Trophoblast cell (in vitro differentiated cells and primary cell): ENCODE results near the gene ERI2.
A peak's percentile ranks its signal among the peaks of the same experiment; 100 is the strongest.
"Not testable (repeated sequence)": the region's sequence is repeated elsewhere in the genome, so short reads cannot be mapped to it uniquely, and the experiment has no call there.

ENCODE experiments used
- DNase-seq, 2 donors: peaks; one replicate each; pipeline ENCODE4 v3.0.0-alpha.2; 2016
- H2AFZ ChIP-seq: 2 replicates; pipeline ENCODE4 v1.6.1; 2013; ENCODE audit warnings: low read length, moderate library complexity, mild to moderate bottlenecking; ENCODE audit not compliant: insufficient read depth, poor library complexity
- H2AK5ac ChIP-seq: 2 replicates; pipeline ENCODE4 v1.6.1; 2013; ENCODE audit warnings: mild to moderate bottlenecking, low read length
- H2BK120ac ChIP-seq: 2 replicates; pipeline ENCODE4 v1.6.1; 2013; ENCODE audit warnings: low read length, mild to moderate bottlenecking, moderate library complexity; ENCODE audit not compliant: insufficient read depth, poor library complexity
- H2BK12ac ChIP-seq: 2 replicates; pipeline ENCODE4 v1.6.1; 2013; ENCODE audit warnings: mild to moderate bottlenecking, low read length, moderate library complexity
- H2BK5ac ChIP-seq: 2 replicates; pipeline ENCODE4 v1.6.1; 2013; ENCODE audit warnings: low read length, low read depth, moderate library complexity, mild to moderate bottlenecking; ENCODE audit not compliant: poor library complexity
- H3K14ac ChIP-seq: 2 replicates; pipeline ENCODE4 v1.6.1; 2013; ENCODE audit warnings: mild to moderate bottlenecking, low read length
- H3K18ac ChIP-seq: 2 replicates; pipeline ENCODE4 v1.6.1; 2013; ENCODE audit warnings: mild to moderate bottlenecking, low read length
- H3K23ac ChIP-seq: 2 replicates; pipeline ENCODE4 v1.6.1; 2013; ENCODE audit warnings: low read length
- H3K27ac ChIP-seq: 2 replicates; pipeline ENCODE4 v1.5.1; 2013; ENCODE audit warnings: low read depth, mild to moderate bottlenecking, inconsistent platforms, low read length, moderate library complexity
- H3K27me3 ChIP-seq: 2 replicates; pipeline ENCODE4 v1.6.1; 2013; ENCODE audit warnings: inconsistent platforms, mild to moderate bottlenecking, low read length, moderate library complexity; ENCODE audit not compliant: insufficient read depth
- H3K36me3 ChIP-seq, 2 experiments: 1 replicate in 1 of 2; 2 replicates in 1 of 2; pipeline ENCODE4 v1.6.1; 2013; ENCODE audit warnings: low read length in 2 of 2, mild to moderate bottlenecking in 2 of 2, moderate library complexity in 1 of 2; ENCODE audit not compliant: insufficient read depth in 2 of 2, control insufficient read depth in 1 of 2
- H3K4ac ChIP-seq: 2 replicates; pipeline ENCODE4 v1.6.1; 2013; ENCODE audit warnings: low read depth, mild to moderate bottlenecking, low read length, moderate library complexity
- H3K4me1 ChIP-seq, 2 experiments: 1 replicate in 1 of 2; 2 replicates in 1 of 2; pipeline ENCODE4 v1.6.1; 2013; ENCODE audit warnings: low read length in 2 of 2, mild to moderate bottlenecking in 2 of 2, moderate library complexity in 1 of 2; ENCODE audit not compliant: insufficient read depth in 2 of 2, control insufficient read depth in 1 of 2
- H3K4me2 ChIP-seq: 2 replicates; pipeline ENCODE4 v1.6.1; 2013; ENCODE audit warnings: inconsistent platforms, mild to moderate bottlenecking, low read length, moderate library complexity
- H3K4me3 ChIP-seq: 2 replicates; pipeline ENCODE4 v1.5.1; 2013; ENCODE audit warnings: mild to moderate bottlenecking, low read depth, low read length, inconsistent platforms
- H3K79me1 ChIP-seq: one replicate; pipeline ENCODE4 v1.6.1; 2013; ENCODE audit warnings: low read length
- H3K79me2 ChIP-seq: 2 replicates; pipeline ENCODE4 v1.6.1; 2013; ENCODE audit warnings: low read length, mild to moderate bottlenecking; ENCODE audit not compliant: control insufficient read depth, insufficient read depth, poor library complexity
- H3K9ac ChIP-seq: 2 replicates; pipeline ENCODE4 v1.6.1; 2013; ENCODE audit warnings: mild to moderate bottlenecking, low read length
- H3K9me3 ChIP-seq: 2 replicates; pipeline ENCODE4 v1.6.1; 2013; ENCODE audit warnings: low read depth, mild to moderate bottlenecking, control low read depth, inconsistent platforms, low read length; ENCODE audit not compliant: insufficient read depth
- H4K12ac ChIP-seq: 2 replicates; pipeline ENCODE4 v1.6.1; 2013; ENCODE audit warnings: low read depth, mild to moderate bottlenecking, low read length, moderate library complexity
- H4K8ac ChIP-seq: 2 replicates; pipeline ENCODE4 v1.6.1; 2013; ENCODE audit warnings: low read depth, mild to moderate bottlenecking, low read length, moderate library complexity
- H4K91ac ChIP-seq: one replicate; pipeline ENCODE4 v1.6.1; 2013; ENCODE audit warnings: low read depth, mild to moderate bottlenecking, low read length, moderate library complexity
- WGBS: extraction: QIAGEN DNeasy Blood & Tissue Kit; methylation state at CpG from one replicate; pipeline ENCODE4 v1.1.7; 2013; ENCODE audit warnings: missing lambda C conversion rate; ENCODE audit not compliant: insufficient read length, insufficient coverage; ENCODE audit errors: extremely low coverage; 5-methylcytosine and 5-hydroxymethylcytosine counted together

The ERI2 gene

DNA sequence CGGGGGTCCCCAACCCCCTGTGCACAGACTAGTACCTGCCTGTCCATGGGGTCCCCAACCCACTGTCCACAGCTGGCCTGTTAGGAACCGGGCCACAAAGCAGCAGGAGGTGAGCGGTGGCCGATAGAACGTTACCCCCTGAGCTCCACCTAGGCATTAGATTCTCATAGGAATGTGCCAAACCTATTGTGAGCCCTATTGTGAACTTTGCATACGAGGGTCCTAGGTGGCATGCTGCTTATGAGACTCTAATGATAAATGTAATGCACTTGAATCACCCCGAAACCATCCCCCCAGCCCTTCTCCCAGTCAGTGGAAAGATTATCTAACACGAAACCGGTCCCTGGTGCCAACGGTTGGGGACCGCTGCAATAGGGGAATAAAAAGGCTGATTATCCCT lies 1.6 kb upstream of the ERI2 start:
- H2AK5ac ChIP-seq, result no peak overlapping the region
- no CpG with 5 or more reads among the region's 11 CpGs for WGBS
- no peak for DNase-seq

GRCh38 chr16:20805684-20806167 lies 546 bp downstream of the ERI2 start:
- peak overlapping the region; percentile 93 for H3K4ac ChIP-seq
- peak overlapping the region; percentile 99 for H3K9ac ChIP-seq
- not testable (repeated sequence) for H3K79me2 ChIP-seq, H3K4me1 ChIP-seq, H3K79me1 ChIP-seq, H2BK12ac ChIP-seq, DNase-seq, H3K27me3 ChIP-seq, H3K9me3 ChIP-seq, H2AK5ac ChIP-seq, H3K36me3 ChIP-seq
- peak overlapping the region; percentile 83 for H4K91ac ChIP-seq
- H3K14ac ChIP-seq, result peak overlapping the region; percentile 67
- peak overlapping the region; percentile 98 for H4K8ac ChIP-seq
- WGBS, result no CpG with 5 or more reads among the region's 12 CpGs
- peak overlapping the region; percentile 47 for H3K23ac ChIP-seq
- H3K4me2 ChIP-seq, result peak overlapping the region; percentile 84
- H2AFZ ChIP-seq, result peak overlapping the region; percentile 91
- H2BK120ac ChIP-seq, result peak overlapping the region; percentile 72
- H3K27ac ChIP-seq, result peak overlapping the region; percentile 39
- H2BK5ac ChIP-seq, result peak overlapping the region; percentile 70
- peak overlapping the region; percentile 93 for H3K4me3 ChIP-seq
- peak overlapping the region; percentile 85 for H3K18ac ChIP-seq
- peak overlapping the region; percentile 80 for H4K12ac ChIP-seq

More for the DNA sequence above, 1.6 kb upstream of the ERI2 start:
- H2BK120ac ChIP-seq, result no peak overlapping the region
- H4K8ac ChIP-seq, result peak overlapping the region; percentile 75
- no peak overlapping the region for H2BK5ac ChIP-seq
- H3K23ac ChIP-seq, result no peak overlapping the region
- no peak overlapping the region for H3K4ac ChIP-seq
- H4K12ac ChIP-seq, result no peak overlapping the region
- no peak overlapping the region for H2BK12ac ChIP-seq
- H3K4me2 ChIP-seq, result no peak overlapping the region
- H3K18ac ChIP-seq, result peak overlapping the region; percentile 66
- H3K27me3 ChIP-seq, result no peaks in the 10 kb centered on the region
- H3K9ac ChIP-seq, result no peak overlapping the region
- no peak overlapping the region for H3K4me3 ChIP-seq
- no peak overlapping the region for H3K14ac ChIP-seq
- peaks cover 4% of the 10 kb centered on the region for H3K79me2 ChIP-seq
- H3K36me3 ChIP-seq, result no peaks in the 10 kb centered on the region
- H3K4me1 ChIP-seq, result peaks cover 0 to 2% of the 10 kb centered on the region in 2 experiments
- no peak overlapping the region for H3K27ac ChIP-seq
- no peak overlapping the region for H2AFZ ChIP-seq
- peaks cover 8% of the 10 kb centered on the region for H3K79me1 ChIP-seq
- no peaks in the 10 kb centered on the region for H3K9me3 ChIP-seq
- H4K91ac ChIP-seq, result no peak overlapping the region

DNA sequence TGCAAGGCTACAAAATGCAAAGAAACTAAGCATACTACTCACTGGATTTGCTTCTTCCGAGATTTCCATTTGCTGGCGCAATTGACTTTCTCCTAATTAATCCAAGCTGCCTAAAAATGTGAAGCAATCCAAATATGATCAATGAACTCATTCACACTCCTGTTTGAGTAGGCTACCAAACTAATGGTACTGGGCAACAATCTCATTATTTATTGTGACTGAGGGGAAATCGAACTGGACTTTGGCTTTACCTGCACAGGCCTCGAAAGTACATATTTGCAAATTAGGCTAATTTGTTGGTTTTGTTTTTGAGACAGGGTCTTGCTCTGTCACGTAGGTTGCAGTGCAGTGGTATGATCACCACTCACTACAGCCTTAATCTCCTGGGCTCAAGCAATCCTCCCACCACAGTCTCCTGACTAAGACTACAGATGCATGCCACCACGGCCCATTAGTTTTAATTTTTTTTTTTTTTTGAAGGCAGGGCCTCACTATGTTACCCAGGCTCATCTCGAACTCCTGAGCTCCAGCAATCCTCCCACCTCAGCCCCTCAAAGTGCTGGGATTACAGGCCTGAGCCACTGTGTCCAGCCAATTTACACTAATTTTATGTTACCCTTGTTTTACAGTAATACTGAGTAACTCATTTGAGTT lies 2.6 kb downstream of the ERI2 start:
- no peak overlapping the region for H3K4me3 ChIP-seq

GRCh38 chr16:20803192-20803560 lies 3.1 kb downstream of the ERI2 start:
- Histone ChIP-seq H3K18ac (no peak overlapping the region), H3K79me2 (peaks cover 4% of the 10 kb centered on the region), H3K79me1 (peaks cover 8% of the 10 kb centered on the region), H3K36me3 (peaks cover 2% of the 10 kb centered on the region in 2 experiments), H3K4me1 (peaks cover 0 to 2% of the 10 kb centered on the region in 2 experiments), H3K23ac (no peak overlapping the region), H2BK12ac (no peak overlapping the region), H3K27ac (no peak overlapping the region), H2BK5ac (no peak overlapping the region), H3K4ac (no peak overlapping the region), H3K9me3 (no peaks in the 10 kb centered on the region), H4K8ac (no peak overlapping the region), H2BK120ac (no peak overlapping the region), H3K27me3 (no peaks in the 10 kb centered on the region), H2AK5ac (no peak overlapping the region), H3K14ac (no peak overlapping the region), H3K4me2 (no peak overlapping the region), H4K91ac (no peak overlapping the region), H3K4me3 (no peak overlapping the region), H4K12ac (no peak overlapping the region), H3K9ac (no peak overlapping the region), H2AFZ (no peak overlapping the region)
- DNase-seq, result no peak
- no CpG with 5 or more reads among the region's 2 CpGs for WGBS

More for the DNA sequence above, 2.6 kb downstream of the ERI2 start:
- H3K27me3 ChIP-seq, result no peaks in the 10 kb centered on the region
- no peak overlapping the region for H4K12ac ChIP-seq
- H3K9me3 ChIP-seq, result no peaks in the 10 kb centered on the region
- no peak overlapping the region for H3K4ac ChIP-seq
- H3K14ac ChIP-seq, result no peak overlapping the region
- H3K4me2 ChIP-seq, result no peak overlapping the region
- H3K36me3 ChIP-seq, result peaks cover 0 to 2% of the 10 kb centered on the region in 2 experiments
- no peak overlapping the region for H3K18ac ChIP-seq
- no peak overlapping the region for H3K9ac ChIP-seq
- peaks cover 0 to 2% of the 10 kb centered on the region in 2 experiments for H3K4me1 ChIP-seq
- H2AFZ ChIP-seq, result no peak overlapping the region
- no peak overlapping the region for H3K27ac ChIP-seq
- peaks cover 8% of the 10 kb centered on the region for H3K79me1 ChIP-seq
- no peak overlapping the region for H2AK5ac ChIP-seq
- no peak overlapping the region for H4K8ac ChIP-seq
- peaks cover 4% of the 10 kb centered on the region for H3K79me2 ChIP-seq
- DNase-seq, result no peak
- no peak overlapping the region for H4K91ac ChIP-seq
- no peak overlapping the region for H2BK12ac ChIP-seq
- H3K23ac ChIP-seq, result no peak overlapping the region
- no peak overlapping the region for H2BK5ac ChIP-seq
- no CpG with 5 or more reads among the region's 7 CpGs for WGBS
- H2BK120ac ChIP-seq, result no peak overlapping the region
